Right forelimb (tissue), 1 donor: ENCODE measurements around the gene DHRS4L2.
"Not testable (repeated sequence)": the region's sequence is repeated elsewhere in the genome, so short reads cannot be mapped to it uniquely, and the experiment has no call there.

Source experiments
- DNase-seq: peaks from one replicate; pipeline ENCODE4 v3.0.0-alpha.2; 2018

The DHRS4L2 gene

GRCh38 chr14:23974041-23974440 is 14.7 kb upstream of the DHRS4L2 start:
- not testable (repeated sequence) for DNase-seq

- DNase-seq, result not testable (repeated sequence)
Measured at GRCh38 chr14:23977208-23977607, 11.5 kb upstream of the DHRS4L2 start.

- DNase-seq, result not testable (repeated sequence)
Measured at GRCh38 chr14:23981951-23982813, 6.5 kb upstream of the DHRS4L2 start.

- no peak for DNase-seq
Measured at GRCh38 chr14:23984891-23985602, 3.7 kb upstream of the DHRS4L2 start.

GRCh38 chr14:23988223-23988606 is 514 bp upstream of the DHRS4L2 start:
- DNase-seq, result not testable (repeated sequence)

GRCh38 chr14:23989734-23990445 is 1.2 kb downstream of the DHRS4L2 start:
- not testable (repeated sequence) for DNase-seq

GRCh38 chr14:23990961-23991360 is 2.2 kb downstream of the DHRS4L2 start:
- not testable (repeated sequence) for DNase-seq

GRCh38 chr14:23993042-23993441 is 4.3 kb downstream of the DHRS4L2 start:
- DNase-seq, result not testable (repeated sequence)

- DNase-seq, result not testable (repeated sequence)
Measured at GRCh38 chr14:23996009-23996408, 7.3 kb downstream of the DHRS4L2 start.

GRCh38 chr14:23996825-23997224 is 8.1 kb downstream of the DHRS4L2 start:
- DNase-seq, result not testable (repeated sequence)

GRCh38 chr14:23999640-24000039 is 10.9 kb downstream of the DHRS4L2 start:
- DNase-seq, result not testable (repeated sequence)

GRCh38 chr14:24001078-24001477 is 12.3 kb downstream of the DHRS4L2 start:
- DNase-seq, result not testable (repeated sequence)

GRCh38 chr14:24001679-24002078 is 12.9 kb downstream of the DHRS4L2 start:
- DNase-seq, result not testable (repeated sequence)

GRCh38 chr14:24006471-24006816 is 17.7 kb downstream of the DHRS4L2 start:
- DNase-seq, result not testable (repeated sequence)

GRCh38 chr14:24006817-24007652 is 18.3 kb downstream of the DHRS4L2 start:
- DNase-seq, result peak; percentile 73

GRCh38 chr14:24011051-24011450 is 22.3 kb downstream of the DHRS4L2 start:
- DNase-seq, result no peak

- not testable (repeated sequence) for DNase-seq
Measured at GRCh38 chr14:24012726-24013273, 24.1 kb downstream of the DHRS4L2 start.

GRCh38 chr14:24013654-24014514 is 25.2 kb downstream of the DHRS4L2 start:
- DNase-seq, result peak; percentile 58

- not testable (repeated sequence) for DNase-seq
Measured at GRCh38 chr14:24015745-24016144, 27.0 kb downstream of the DHRS4L2 start.

GRCh38 chr14:24018978-24019377 is 30.2 kb downstream of the DHRS4L2 start:
- DNase-seq, result not testable (repeated sequence)

GRCh38 chr14:24019944-24020343 is 31.2 kb downstream of the DHRS4L2 start:
- not testable (repeated sequence) for DNase-seq
